Measurements from ENCODE around the gene SLC45A3. TPM values are rescaled to one million over a fixed set of nuclear protein-coding genes. Genes with fewer than 3 reads are reported as not detected.

The SLC45A3 gene
- total RNA-seq, 1 donor, result 1.1 TPM

GRCh38 chr1:205676597-205676996 is 3.7 kb downstream of the SLC45A3 start:
- H3K27ac ChIP-seq (ENCODE audit: low read depth, low read length), result no peak overlapping the region
- no peaks in the 10 kb centered on the region for H3K36me3 ChIP-seq (ENCODE audit: insufficient read depth, low read length)
- TF ChIP-seq CTCF (IDR thresholded peaks at IDR 0.05; ENCODE audit: extremely low read depth, low read depth, low read length), result no peak
- no peaks in the 10 kb centered on the region for H4K20me1 ChIP-seq (ENCODE audit: insufficient read depth, low read length)
- peak; percentile 53 for DNase-seq (ENCODE audit: insufficient read length, low spot score, missing footprints)
- H2AFZ ChIP-seq (ENCODE audit: low read length), result no peak overlapping the region
- H3K9me3 ChIP-seq (ENCODE audit: low read depth, low read length), result no peaks in the 10 kb centered on the region
- peaks cover 11% of the 10 kb centered on the region for H3K4me1 ChIP-seq (ENCODE audit: insufficient read depth, low read length)
- H3K4me3 ChIP-seq (ENCODE audit: insufficient read depth, low read length), result no peak overlapping the region
- peaks cover 3% of the 10 kb centered on the region for H3K27me3 ChIP-seq (ENCODE audit: insufficient read depth, low read length)
- no peak overlapping the region for H3K4me2 ChIP-seq (ENCODE audit: insufficient read depth, low read length)
- no peaks in the 10 kb centered on the region for H3K79me2 ChIP-seq (ENCODE audit: insufficient read depth, low read length)

- no peak overlapping the region for H3K4me3 ChIP-seq (ENCODE audit: insufficient read depth, low read length)
- H2AFZ ChIP-seq (ENCODE audit: low read length), result no peak overlapping the region
- no peak overlapping the region for H3K4me2 ChIP-seq (ENCODE audit: insufficient read depth, low read length)
- no peak overlapping the region for H3K27ac ChIP-seq (ENCODE audit: low read depth, low read length)
- H3K4me1 ChIP-seq (ENCODE audit: insufficient read depth, low read length), result peaks cover 11% of the 10 kb centered on the region
- TF ChIP-seq CTCF (IDR thresholded peaks at IDR 0.05; ENCODE audit: extremely low read depth, low read depth, low read length), result no peak
- H3K27me3 ChIP-seq (ENCODE audit: insufficient read depth, low read length), result peaks cover 3% of the 10 kb centered on the region
- DNase-seq (ENCODE audit: insufficient read length, low spot score, missing footprints), result peak; percentile 65
- no peaks in the 10 kb centered on the region for H3K9me3 ChIP-seq (ENCODE audit: low read depth, low read length)
- no peaks in the 10 kb centered on the region for H3K79me2 ChIP-seq (ENCODE audit: insufficient read depth, low read length)
- H4K20me1 ChIP-seq (ENCODE audit: insufficient read depth, low read length), result no peaks in the 10 kb centered on the region
- no peaks in the 10 kb centered on the region for H3K36me3 ChIP-seq (ENCODE audit: insufficient read depth, low read length)
Observed at GRCh38 chr1:205676002-205676401, 4.3 kb downstream of the SLC45A3 start.

- Histone ChIP-seq H4K20me1 (ENCODE audit: insufficient read depth, low read length) (no peaks in the 10 kb centered on the region), H3K4me3 (ENCODE audit: insufficient read depth, low read length) (no peak overlapping the region)
- no peak for TF ChIP-seq CTCF (IDR thresholded peaks at IDR 0.05; ENCODE audit: extremely low read depth, low read depth, low read length)
Observed at GRCh38 chr1:205675247-205675646, 5.1 kb downstream of the SLC45A3 start.

GRCh38 chr1:205672970-205673369 is 7.3 kb downstream of the SLC45A3 start:
- TF ChIP-seq CTCF (IDR thresholded peaks at IDR 0.05; ENCODE audit: extremely low read depth, low read depth, low read length), result no peak
- H3K4me2 ChIP-seq (ENCODE audit: insufficient read depth, low read length), result no peak overlapping the region
- H3K27ac ChIP-seq (ENCODE audit: low read depth, low read length), result no peak overlapping the region
- no peak overlapping the region for H3K4me3 ChIP-seq (ENCODE audit: insufficient read depth, low read length)
- no peaks in the 10 kb centered on the region for H4K20me1 ChIP-seq (ENCODE audit: insufficient read depth, low read length)
- H3K4me1 ChIP-seq (ENCODE audit: insufficient read depth, low read length), result no peaks in the 10 kb centered on the region
- no peak overlapping the region for H2AFZ ChIP-seq (ENCODE audit: low read length)
- peaks cover 3% of the 10 kb centered on the region for H3K27me3 ChIP-seq (ENCODE audit: insufficient read depth, low read length)
- H3K36me3 ChIP-seq (ENCODE audit: insufficient read depth, low read length), result no peaks in the 10 kb centered on the region
- no peaks in the 10 kb centered on the region for H3K9me3 ChIP-seq (ENCODE audit: low read depth, low read length)
- DNase-seq (ENCODE audit: insufficient read length, low spot score, missing footprints), result no peak
- no peaks in the 10 kb centered on the region for H3K79me2 ChIP-seq (ENCODE audit: insufficient read depth, low read length)

More at GRCh38 chr1:205675247-205675646, 5.1 kb downstream of the SLC45A3 start:
- H3K27ac ChIP-seq (ENCODE audit: low read depth, low read length), result no peak overlapping the region
- DNase-seq (ENCODE audit: insufficient read length, low spot score, missing footprints), result no peak
- peaks cover 11% of the 10 kb centered on the region for H3K4me1 ChIP-seq (ENCODE audit: insufficient read depth, low read length)
- H3K36me3 ChIP-seq (ENCODE audit: insufficient read depth, low read length), result no peaks in the 10 kb centered on the region
- no peaks in the 10 kb centered on the region for H3K9me3 ChIP-seq (ENCODE audit: low read depth, low read length)
- H3K79me2 ChIP-seq (ENCODE audit: insufficient read depth, low read length), result no peaks in the 10 kb centered on the region
- no peak overlapping the region for H3K4me2 ChIP-seq (ENCODE audit: insufficient read depth, low read length)
- peaks cover 3% of the 10 kb centered on the region for H3K27me3 ChIP-seq (ENCODE audit: insufficient read depth, low read length)
- no peak overlapping the region for H2AFZ ChIP-seq (ENCODE audit: low read length)

All from osteoblast (primary cell).